Esophagus muscularis mucosa (tissue), 3 donors: Measurements from ENCODE around the gene SLC24A3.

Source experiments
- POLR2A ChIP-seq: fragments of 450-650 bp; IDR thresholded peaks from one replicate; pipeline ENCODE4 v1.6.1; 2017; ENCODE audit warnings: antibody characterized with exemption, moderate library complexity, mild to moderate bottlenecking, low read depth
- TF ChIP-seq, protein P1 (sequence below), 3 experiments: fragments of 200-600 bp in 2 of 3; fragments of 450-650 bp in 1 of 3; sonication (generic) in 2 of 3; IDR thresholded peaks; one replicate each; pipeline ENCODE4 v1.5.1; 2017 to 2019; ENCODE audit warnings: antibody characterized with exemption in 3 of 3, mild to moderate bottlenecking in 2 of 3, moderate library complexity in 1 of 3

GRCh38 chr20:19609642-19610223 is 397.3 kb downstream of the SLC24A3 start:
- TF ChIP-seq, protein P1, sequence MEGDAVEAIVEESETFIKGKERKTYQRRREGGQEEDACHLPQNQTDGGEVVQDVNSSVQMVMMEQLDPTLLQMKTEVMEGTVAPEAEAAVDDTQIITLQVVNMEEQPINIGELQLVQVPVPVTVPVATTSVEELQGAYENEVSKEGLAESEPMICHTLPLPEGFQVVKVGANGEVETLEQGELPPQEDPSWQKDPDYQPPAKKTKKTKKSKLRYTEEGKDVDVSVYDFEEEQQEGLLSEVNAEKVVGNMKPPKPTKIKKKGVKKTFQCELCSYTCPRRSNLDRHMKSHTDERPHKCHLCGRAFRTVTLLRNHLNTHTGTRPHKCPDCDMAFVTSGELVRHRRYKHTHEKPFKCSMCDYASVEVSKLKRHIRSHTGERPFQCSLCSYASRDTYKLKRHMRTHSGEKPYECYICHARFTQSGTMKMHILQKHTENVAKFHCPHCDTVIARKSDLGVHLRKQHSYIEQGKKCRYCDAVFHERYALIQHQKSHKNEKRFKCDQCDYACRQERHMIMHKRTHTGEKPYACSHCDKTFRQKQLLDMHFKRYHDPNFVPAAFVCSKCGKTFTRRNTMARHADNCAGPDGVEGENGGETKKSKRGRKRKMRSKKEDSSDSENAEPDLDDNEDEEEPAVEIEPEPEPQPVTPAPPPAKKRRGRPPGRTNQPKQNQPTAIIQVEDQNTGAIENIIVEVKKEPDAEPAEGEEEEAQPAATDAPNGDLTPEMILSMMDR (IDR thresholded peaks at IDR 0.05): no peak
- TF ChIP-seq POLR2A: no peak
